ENCODE results near the gene S1PR5. TPM values are rescaled to one million over a fixed set of nuclear protein-coding genes. Genes with fewer than 3 reads are reported as not detected.
A peak's percentile ranks its signal among the peaks of the same experiment; 100 is the strongest.

S1PR5 gene
- total and polyA plus RNA-seq, 9 of the 15 experiments (the other 6 are each of a cell fraction or from before 2014, with no cell fraction given), result 0.03 to 0.54 (median 0.35) TPM; not detected in 4

- Histone ChIP-seq H3K4me2 (ENCODE audit: insufficient read depth, low read length) (no peak overlapping the region), H3K4me3 (no peak overlapping the region), H3K9me3 (replicated peaks; ENCODE audit: control insufficient read depth, insufficient read depth, low read depth, low read length) (peaks cover 3% of the 10 kb centered on the region), H3K9ac (ENCODE audit: insufficient read depth in 1 of 2, low read depth in 2 of 2, low read length in 2 of 2) (no peak overlapping the region), H3K79me2 (ENCODE audit: control insufficient read depth, insufficient read depth, low read length) (no peaks in the 10 kb centered on the region; the same call in 2 of the 3 replicates), H3K27me3 (ENCODE audit: control insufficient read depth in 2 of 2, insufficient read depth in 2 of 2, low read length in 2 of 2) (no peaks in the 10 kb centered on the region), H2AFZ (ENCODE audit: low read depth, low read length) (no peak overlapping the region), H3K9me1 (ENCODE audit: control insufficient read depth, insufficient read depth, low read length) (no peaks in the 10 kb centered on the region), H3K36me3 (ENCODE audit: control insufficient read depth, insufficient read depth, low read length) (peaks cover 94% of the 10 kb centered on the region), H3K4me1 (replicated peaks in 1 of 2; ENCODE audit: control insufficient read depth in 2 of 2, insufficient read depth in 2 of 2, low read length in 2 of 2) (peaks cover 0 to 26% of the 10 kb centered on the region in 2 experiments; a peak in 2 of 5 replicates), H4K20me1 (replicated peaks; ENCODE audit: control insufficient read depth, insufficient read depth, low read length) (peaks cover 11% of the 10 kb centered on the region), H3K27ac (ENCODE audit: extremely low read depth, low read depth, low read length) (no peak overlapping the region)
- ChIA-PET CTCF (ENCODE audit: low intra/inter-chr PET ratio) (interaction anchor here (0.6 kb wide), 1 partner anchor 17 kb away, joined by 3 read pairs; no protein-coding TSS in a partner anchor), POLR2A (interaction anchor here (0.7 to 2.8 kb wide), 8 partner anchors 8 to 54 kb away, joined by 3 to 14 read pairs (median 6); partner anchors contain the start of genes CDKN2D and KRI1)
- TF ChIP-seq ZFP36 (IDR thresholded peaks at IDR 0.05; ENCODE audit: low read depth, low read length, partially characterized antibody) (peak; percentile 54), ZNF384 (IDR thresholded peaks at IDR 0.05; ENCODE audit: low read depth, low read length) (no peak), RBM25 (IDR thresholded peaks at IDR 0.05; ENCODE audit: low read depth, low read length, severe bottlenecking) (peak; percentile 35), CTCF (IDR thresholded peaks at IDR 0.05 in 2 of 3, conservative IDR thresholded peaks at IDR 0.05 in 1 of 3; ENCODE audit: insufficient read depth in 2 of 3, low read depth in 1 of 3, low read length in 3 of 3) (0 out of 6 replicates have a peak, but pooled peaks of 1 of the 3 experiments have one; percentile 11), GABPB1 (CRISPR knock-in tag; IDR thresholded peaks at IDR 0.05) (no peak), ZNF133 (CRISPR knock-in tag; IDR thresholded peaks at IDR 0.05) (no peak), RBFOX2 (IDR thresholded peaks at IDR 0.05; ENCODE audit: low read depth, low read length) (peak; percentile 55), TRIM28 (IDR thresholded peaks at IDR 0.05) (no peak), HDAC2 (IDR thresholded peaks at IDR 0.05) (no peak), ELK3 (CRISPR knock-in tag; IDR thresholded peaks at IDR 0.05) (no peak), ZNF263 (CRISPR knock-in tag; IDR thresholded peaks at IDR 0.05; ENCODE audit: borderline replicate concordance) (peak; percentile 86), PTBP1 (IDR thresholded peaks at IDR 0.05; ENCODE audit: low read depth, low read length) (no peak), RBM22 (IDR thresholded peaks at IDR 0.05; ENCODE audit: low read depth, low read length, poor library complexity, severe bottlenecking) (peak; percentile 26), EP400 (IDR thresholded peaks at IDR 0.05) (no peak), BCOR (IDR thresholded peaks at IDR 0.05) (peak; percentile 32; the same call in 1 of the 2 replicates), ZNF3 (CRISPR knock-in tag; IDR thresholded peaks at IDR 0.05) (no peak), ATF1 (CRISPR knock-in tag; IDR thresholded peaks at IDR 0.05) (no peak), ATF1 (tag; IDR thresholded peaks at IDR 0.05) (no peak), POLR2G (IDR thresholded peaks at IDR 0.05; ENCODE audit: low read depth, low read length) (peak; percentile 69), ZNF143 (CRISPR knock-in tag; IDR thresholded peaks at IDR 0.05) (no peak)
- no TSS peak for BruUV-seq (replicated peaks)
- intact Hi-C loops (cut with micrococcal nuclease), result no loop called here
- no peak for FAIRE-seq
- 82% methylated on average over 24 of the region's 30 CpGs for WGBS (ENCODE audit: insufficient coverage, low coverage, missing lambda C conversion rate)
- DNase-seq (ENCODE audit: extremely low read depth in 1 of 4, low spot score in 3 of 4), result no peak
- in situ Hi-C loops (cut with MboI), result no loop called here
- 0 out of 3 replicates have a peak, but pooled peaks have one; percentile 5 for ATAC-seq
Measured at GRCh38 chr19:10554760-10555609, 37.7 kb upstream of the S1PR5 start.

All from K562 (cell line).